K562 (cell line): ENCODE measurements around the gene CSE1L. TPM values are rescaled to one million over a fixed set of nuclear protein-coding genes. Genes with fewer than 3 reads are reported as not detected.

Source experiments
- AFF1 ChIP-seq, 2 experiments: fragments of 450-650 bp; IDR thresholded peaks; 2 replicates each; pipeline ENCODE4 v1.6.1; 2018; ENCODE audit warnings: mild to moderate bottlenecking in 2 of 2, low read depth in 1 of 2; ENCODE audit not compliant: partially characterized antibody in 2 of 2
- CEBPB ChIP-seq: fragments of 450-650 bp; IDR thresholded peaks from 2 replicates; pipeline ENCODE4 v1.6.1; 2016; ENCODE audit warnings: missing genetic modification characterization, missing compliant biosample characterization
- GABPB1 ChIP-seq: sonication (generic); formaldehyde crosslinking; IDR thresholded peaks from 2 replicates; pipeline ENCODE4 v1.8.0; 2022; ENCODE audit warnings: mild to moderate bottlenecking, missing genetic modification reagents
- HCFC1 ChIP-seq: IDR thresholded peaks from 2 replicates; pipeline ENCODE4 v1.6.1; 2012; ENCODE audit warnings: low read depth, low read length, improper control_type of control experiment
- HNRNPH1 ChIP-seq: fragments of 200-400 bp; formaldehyde crosslinking; optimal IDR thresholded peaks from 2 replicates; pipeline ENCODE3; 2017; ENCODE audit warnings: low read depth, mild to moderate bottlenecking, low read length, moderate library complexity
- KHSRP ChIP-seq: fragments of 450-650 bp; IDR thresholded peaks from 2 replicates; pipeline ENCODE4 v1.6.1; 2017
- MBD1 ChIP-seq: fragments of 250-450 bp; sonication (Bioruptor Pico); IDR thresholded peaks from 2 replicates; pipeline ENCODE4 v1.8.0; 2022; ENCODE audit warnings: inconsistent platforms
- PBX2 ChIP-seq, 2 experiments: IDR thresholded peaks in 1 of 2; conservative IDR thresholded peaks in 1 of 2; 2 replicates each; pipeline ENCODE4 v1.6.1; 2016; ENCODE audit warnings: low read depth in 2 of 2, mild to moderate bottlenecking in 1 of 2, missing compliant biosample characterization in 1 of 2, missing genetic modification characterization in 1 of 2, moderate library complexity in 1 of 2
- POLR3A ChIP-seq: IDR thresholded peaks from 2 replicates; pipeline ENCODE4 v1.6.1; 2011; ENCODE audit warnings: borderline replicate concordance, mild to moderate bottlenecking, moderate library complexity; ENCODE audit not compliant: insufficient read length, insufficient read depth; ENCODE audit errors: extremely low read depth
- TCFL5 ChIP-seq: fragments of 250-450 bp; sonication (Bioruptor Pico); conservative IDR thresholded peaks from 2 replicates; pipeline ENCODE4 v1.6.1; 2021; ENCODE audit warnings: mild to moderate bottlenecking, moderate library complexity, matching md5 sums
- ZC3H4 ChIP-seq: sonication (generic); formaldehyde crosslinking; IDR thresholded peaks from 2 replicates; pipeline ENCODE4 v1.9.0; 2021; ENCODE audit warnings: missing genetic modification reagents, borderline replicate concordance
- ZNF124 ChIP-seq: sonication (generic); formaldehyde crosslinking; IDR thresholded peaks from 2 replicates; pipeline ENCODE4 v1.8.1; 2022; ENCODE audit warnings: missing genetic modification reagents
- ZNF41 ChIP-seq: fragments of 250-450 bp; sonication (Bioruptor Pico); conservative IDR thresholded peaks from 2 replicates; pipeline ENCODE4 v1.4.0; 2020; ENCODE audit warnings: mild to moderate bottlenecking
- ZNF699 ChIP-seq: fragments of 250-450 bp; sonication (Bioruptor Pico); IDR thresholded peaks from 2 replicates; pipeline ENCODE4 v1.8.0; 2021; ENCODE audit warnings: mild to moderate bottlenecking, moderate library complexity; ENCODE audit not compliant: insufficient replicate concordance
- ZNF76 ChIP-seq: fragments of 250-450 bp; sonication (Bioruptor Pico); IDR thresholded peaks from 2 replicates; pipeline ENCODE4 v1.4.0; 2020; ENCODE audit warnings: mild to moderate bottlenecking, moderate library complexity, borderline replicate concordance
- ZZZ3 ChIP-seq: fragments of 450-650 bp; IDR thresholded peaks from 2 replicates; pipeline ENCODE4 v1.6.1; 2016; ENCODE audit warnings: antibody characterized with exemption, mild to moderate bottlenecking, moderate library complexity
- polyA plus RNA-seq, 8 experiments: library from polyadenylated mRNA; depleted of rRNA in 4 of 8; stranded (reverse) in 5 of 8; unstranded in 3 of 8; fragments of >200 nt; fragmentation: Nextera tagmentation in 2 of 8; fragmentation: Illumina TruSeq in 1 of 8; extraction: Ambion mirVana in 2 of 8; extraction: Trizol in 1 of 8; gene quantifications; 2 replicates each; pipeline versions ENCODE4 v1.2.1 to v1.2.3, GENCODE V29; 2011 to 2014; ENCODE audit warnings: inconsistent platforms in 1 of 8, missing spikeins in 1 of 8
- total RNA-seq, 7 experiments: library from RNA; depleted of rRNA in 6 of 7; stranded (reverse); fragments of >200 nt in 6 of 7; fragmentation: Illumina TruSeq in 2 of 7; extraction: Trizol in 2 of 7; gene quantifications; 2 replicates each; pipeline versions ENCODE4 v1.2.1 to v1.2.3, GENCODE V29; 2011 to 2021; ENCODE audit warnings: low replicate concordance in 1 of 7
- TF ChIP-seq, protein P1 (sequence below): IDR thresholded peaks from 2 replicates; pipeline ENCODE4 v1.6.1; 2014; ENCODE audit warnings: antibody characterized with exemption

Gene CSE1L
- total and polyA plus RNA-seq, 9 of the 15 experiments (the other 6 are each of a cell fraction or from before 2014, with no cell fraction given): 138 to 280 (median 209) TPM

- no peak for TF ChIP-seq MBD1 (CRISPR knock-in tag)
- no peak for TF ChIP-seq PBX2 (CRISPR knock-in tag; IDR thresholded peaks at IDR 0.05; ENCODE audit: low read depth)
- no peak for TF ChIP-seq PBX2 (tag; conservative IDR thresholded peaks at IDR 0.05; ENCODE audit: low read depth)
- no peak for TF ChIP-seq ZZZ3
- TF ChIP-seq ZNF124 (CRISPR knock-in tag): no peak
- no peak for TF ChIP-seq ZNF699 (CRISPR knock-in tag)
- peak; percentile 48; the same call in 1 of the 2 replicates for TF ChIP-seq GABPB1 (CRISPR knock-in tag)
- TF ChIP-seq POLR3A: no peak
- TF ChIP-seq, protein P1, sequence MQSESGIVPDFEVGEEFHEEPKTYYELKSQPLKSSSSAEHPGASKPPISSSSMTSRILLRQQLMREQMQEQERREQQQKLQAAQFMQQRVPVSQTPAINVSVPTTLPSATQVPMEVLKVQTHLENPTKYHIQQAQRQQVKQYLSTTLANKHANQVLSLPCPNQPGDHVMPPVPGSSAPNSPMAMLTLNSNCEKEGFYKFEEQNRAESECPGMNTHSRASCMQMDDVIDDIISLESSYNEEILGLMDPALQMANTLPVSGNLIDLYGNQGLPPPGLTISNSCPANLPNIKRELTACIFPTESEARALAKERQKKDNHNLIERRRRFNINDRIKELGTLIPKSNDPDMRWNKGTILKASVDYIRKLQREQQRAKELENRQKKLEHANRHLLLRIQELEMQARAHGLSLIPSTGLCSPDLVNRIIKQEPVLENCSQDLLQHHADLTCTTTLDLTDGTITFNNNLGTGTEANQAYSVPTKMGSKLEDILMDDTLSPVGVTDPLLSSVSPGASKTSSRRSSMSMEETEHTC: peak; percentile 72
- no peak for TF ChIP-seq ZNF41 (CRISPR knock-in tag)
- no peak for TF ChIP-seq KHSRP
- TF ChIP-seq AFF1 (IDR thresholded peaks at IDR 0.05; ENCODE audit: low read depth in 1 of 2, partially characterized antibody in 2 of 2): peak in 1 of 2 experiments; percentile 62
- TF ChIP-seq ZC3H4 (CRISPR knock-in tag): no peak
- no peak for TF ChIP-seq CEBPB (tag)
- TF ChIP-seq HCFC1: no peak
- TF ChIP-seq HNRNPH1: no peak
- TF ChIP-seq TCFL5 (CRISPR knock-in tag): no peak
- no peak for TF ChIP-seq ZNF76 (CRISPR knock-in tag)
These were observed 8.1 kb upstream of the CSE1L start (continued) for GRCh38 chr20:49037962-49038387.
